GM12874 (cell line): Measurements from ENCODE around the gene SCUBE2.

ENCODE experiments used
- CTCF ChIP-seq: IDR thresholded peaks from 2 replicates; pipeline ENCODE4 v1.5.1; 2011; ENCODE audit warnings: low read depth, mild to moderate bottlenecking, control low read depth, low read length, moderate library complexity; ENCODE audit not compliant: insufficient read depth

SCUBE2 gene

GRCh38 chr11:9057888-9058287, 33.5 kb downstream of the SCUBE2 start:
- TF ChIP-seq CTCF = no peak

GRCh38 chr11:9057007-9057406, 34.4 kb downstream of the SCUBE2 start:
- no peak for TF ChIP-seq CTCF

- TF ChIP-seq CTCF = no peak
Observed at GRCh38 chr11:9056467-9056866, 34.9 kb downstream of the SCUBE2 start.

GRCh38 chr11:9053316-9054035, 37.9 kb downstream of the SCUBE2 start:
- no peak for TF ChIP-seq CTCF

- TF ChIP-seq CTCF = no peak
Observed at GRCh38 chr11:9052316-9052715, 39.1 kb downstream of the SCUBE2 start.

- no peak for TF ChIP-seq CTCF
Observed at GRCh38 chr11:9049959-9050358, 41.4 kb downstream of the SCUBE2 start.

- no peak for TF ChIP-seq CTCF
Observed at GRCh38 chr11:9047964-9048523, 43.4 kb downstream of the SCUBE2 start.
